ENCODE data around the gene CPLANE1. TPM values are rescaled to one million over a fixed set of nuclear protein-coding genes. Genes with fewer than 3 reads are reported as not detected.

Gene CPLANE1
- polyA plus RNA-seq, 1 donor (not counting 4 experiments of a cell fraction or from before 2014, with no cell fraction given), result 9.2 TPM

- peaks cover under 1 to 2% of the 10 kb centered on the region in 2 experiments for H3K36me3 ChIP-seq (ENCODE audit: control insufficient read depth in 2 of 2, extremely low read depth in 1 of 2, insufficient read depth in 2 of 2, low read length in 2 of 2)
- FAIRE-seq (no peak), DNase-seq (ENCODE audit: low read depth, low spot score) (no peak)
- H3K4me2 ChIP-seq (ENCODE audit: control insufficient read depth, extremely low read depth, insufficient read depth, low read depth, low read length), result no peak overlapping the region
- no peaks in the 10 kb centered on the region for H3K27me3 ChIP-seq (ENCODE audit: control insufficient read depth, extremely low read depth, insufficient read depth, low read length)
- no peaks in the 10 kb centered on the region for H3K9me3 ChIP-seq (ENCODE audit: control insufficient read depth, low read depth, low read length)
- H3K27ac ChIP-seq (ENCODE audit: control insufficient read depth, insufficient read depth, low read length), result no peak overlapping the region
- no peak overlapping the region for H2AFZ ChIP-seq (ENCODE audit: control insufficient read depth, low read length)
- no peak overlapping the region for H3K4me3 ChIP-seq (ENCODE audit: control insufficient read depth in 2 of 3, extremely low read depth in 1 of 3, insufficient read depth in 2 of 3, low read depth in 1 of 3, low read length in 3 of 3)
- dilution Hi-C loops (cut with MboI; ENCODE audit: extremely low pct_ligation_motif_present, low sequenced_read_pairs), result no loop called here
- no peaks in the 10 kb centered on the region for H3K4me1 ChIP-seq (ENCODE audit: control insufficient read depth, extremely low read depth, insufficient read depth, low read length)
- no peak overlapping the region for H3K9ac ChIP-seq (ENCODE audit: control insufficient read depth, extremely low read depth, insufficient read depth, low read length)
- no peaks in the 10 kb centered on the region for H4K20me1 ChIP-seq (ENCODE audit: control insufficient read depth, extremely low read depth, insufficient read depth, low read length)
- no peaks in the 10 kb centered on the region for H3K9me1 ChIP-seq (ENCODE audit: control insufficient read depth, extremely low read depth, insufficient read depth, low read length)
- TF ChIP-seq EZH2 (IDR thresholded peaks at IDR 0.05; ENCODE audit: low read length) (no peak), CTCF (optimal IDR thresholded peaks at IDR 0.05 in 1 of 3, IDR thresholded peaks at IDR 0.05 in 1 of 3, conservative IDR thresholded peaks at IDR 0.05 in 1 of 3; ENCODE audit: extremely low read depth in 1 of 3, insufficient read depth in 2 of 3, low read length in 3 of 3) (no peak)
- H3K79me2 ChIP-seq (ENCODE audit: control insufficient read depth, insufficient read depth, low read length), result no peaks in the 10 kb centered on the region
These were observed 31.2 kb downstream of the CPLANE1 start for GRCh38 chr5:37217976-37218375.

DNA sequence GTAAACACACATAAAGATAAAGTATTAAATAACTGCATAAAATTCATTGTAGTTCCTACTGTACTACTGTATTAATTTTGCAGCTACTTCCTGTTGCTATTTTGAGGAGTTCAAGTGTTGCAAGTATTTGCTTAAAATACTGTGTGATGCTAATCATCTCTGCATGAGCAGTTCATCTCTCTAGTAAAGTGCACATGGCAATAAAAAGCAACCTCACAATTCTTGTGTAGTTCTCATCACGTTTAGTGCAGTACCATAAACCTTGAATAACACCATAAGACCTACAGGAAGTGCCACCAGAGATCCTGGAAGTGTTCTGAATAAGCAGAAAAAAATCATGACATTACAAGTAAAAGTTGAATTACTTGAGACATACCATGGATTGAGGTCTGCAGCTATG, 34.6 kb downstream of the CPLANE1 start:
- Histone ChIP-seq H3K9me1 (ENCODE audit: control insufficient read depth, extremely low read depth, insufficient read depth, low read length) (no peaks in the 10 kb centered on the region), H4K20me1 (ENCODE audit: control insufficient read depth, extremely low read depth, insufficient read depth, low read length) (no peaks in the 10 kb centered on the region), H3K79me2 (ENCODE audit: control insufficient read depth, insufficient read depth, low read length) (no peaks in the 10 kb centered on the region), H3K27ac (ENCODE audit: control insufficient read depth, insufficient read depth, low read length) (no peak overlapping the region), H3K4me1 (ENCODE audit: control insufficient read depth, extremely low read depth, insufficient read depth, low read length) (no peaks in the 10 kb centered on the region), H3K9me3 (ENCODE audit: control insufficient read depth, low read depth, low read length) (no peaks in the 10 kb centered on the region), H3K9ac (ENCODE audit: control insufficient read depth, extremely low read depth, insufficient read depth, low read length) (no peak overlapping the region), H3K4me3 (ENCODE audit: control insufficient read depth in 2 of 3, extremely low read depth in 1 of 3, insufficient read depth in 2 of 3, low read depth in 1 of 3, low read length in 3 of 3) (no peak overlapping the region), H2AFZ (ENCODE audit: control insufficient read depth, low read length) (no peak overlapping the region), H3K4me2 (ENCODE audit: control insufficient read depth, extremely low read depth, insufficient read depth, low read depth, low read length) (no peak overlapping the region), H3K36me3 (ENCODE audit: control insufficient read depth in 2 of 2, extremely low read depth in 1 of 2, insufficient read depth in 2 of 2, low read length in 2 of 2) (peaks cover 0 to 2% of the 10 kb centered on the region in 2 experiments), H3K27me3 (ENCODE audit: control insufficient read depth, extremely low read depth, insufficient read depth, low read length) (no peaks in the 10 kb centered on the region)
- DNase-seq (ENCODE audit: low read depth, low spot score) (no peak), FAIRE-seq (peak; percentile 5)
- TF ChIP-seq EZH2 (IDR thresholded peaks at IDR 0.05; ENCODE audit: low read length) (no peak), CTCF (optimal IDR thresholded peaks at IDR 0.05 in 1 of 3, IDR thresholded peaks at IDR 0.05 in 1 of 3, conservative IDR thresholded peaks at IDR 0.05 in 1 of 3; ENCODE audit: extremely low read depth in 1 of 3, insufficient read depth in 2 of 3, low read length in 3 of 3) (no peak)
- dilution Hi-C loops (cut with MboI; ENCODE audit: extremely low pct_ligation_motif_present, low sequenced_read_pairs), result no loop called here
